Calu3 (cell line): ENCODE results near the gene SPATS2. TPM values are rescaled to one million over a fixed set of nuclear protein-coding genes. Genes with fewer than 3 reads are reported as not detected.

Source experiments
- BruUV-seq: library from RNA; stranded (reverse); fragments of 400-500 nt; replicated peaks from 2 replicates; lab custom pipeline; 2021; lab: Mats Ljungman, UMichigan
- CTCF ChIA-PET: fragments of 300-600 bp; sonication (Branson Sonifier 250); formaldehyde crosslinking; loops from one replicate; lab custom pipeline; 2022; ENCODE audit warnings: antibody characterized with exemption; lab: Charles Lee
- DNase-seq: peaks from one replicate; pipeline ENCODE4 v3.0.0; 2022
- H3K27ac Mint-ChIP-seq: one replicate; pipeline ENCODE4 v1.8.0; 2022; ENCODE audit warnings: mixed read lengths; ENCODE audit not compliant: unreplicated experiment
- H3K27me3 Mint-ChIP-seq: one replicate; pipeline ENCODE4 v1.8.0; 2022; ENCODE audit warnings: mixed read lengths; ENCODE audit not compliant: unreplicated experiment
- H3K36me3 Mint-ChIP-seq: one replicate; pipeline ENCODE4 v1.8.0; 2022; ENCODE audit warnings: mild to moderate bottlenecking, moderate library complexity, mixed read lengths; ENCODE audit not compliant: insufficient read depth, unreplicated experiment
- H3K4me1 Mint-ChIP-seq: one replicate; pipeline ENCODE4 v1.8.0; 2022; ENCODE audit warnings: mild to moderate bottlenecking, low read depth, mixed read lengths; ENCODE audit not compliant: unreplicated experiment
- H3K4me3 Mint-ChIP-seq: one replicate; pipeline ENCODE4 v1.8.0; 2022; ENCODE audit warnings: mild to moderate bottlenecking, low read depth, moderate library complexity, mixed read lengths; ENCODE audit not compliant: unreplicated experiment
- H3K9me3 Mint-ChIP-seq: one replicate; pipeline ENCODE4 v1.8.0; 2022; ENCODE audit warnings: low read depth, mixed read lengths; ENCODE audit not compliant: unreplicated experiment
- intact Hi-C: fragments of 100-400 bp; cut with micrococcal nuclease; formaldehyde crosslinking; loops from one replicate; pipeline ENCODE4 v1.10.0; 2022; ENCODE audit not compliant: unreplicated experiment
- total RNA-seq: library from RNA; stranded (reverse); gene quantifications from 2 replicates; pipeline ENCODE4 v1.2.3, GENCODE V29; 2022
- TF ChIP-seq, protein P1 (sequence below): fragments of 200-600 bp; IDR thresholded peaks from one replicate; pipeline ENCODE4 v1.8.0; 2022; ENCODE audit warnings: antibody characterized with exemption; ENCODE audit not compliant: unreplicated experiment

The SPATS2 gene
- total RNA-seq, 1 experiment from 2014 or later, result 23.2 TPM

DNA sequence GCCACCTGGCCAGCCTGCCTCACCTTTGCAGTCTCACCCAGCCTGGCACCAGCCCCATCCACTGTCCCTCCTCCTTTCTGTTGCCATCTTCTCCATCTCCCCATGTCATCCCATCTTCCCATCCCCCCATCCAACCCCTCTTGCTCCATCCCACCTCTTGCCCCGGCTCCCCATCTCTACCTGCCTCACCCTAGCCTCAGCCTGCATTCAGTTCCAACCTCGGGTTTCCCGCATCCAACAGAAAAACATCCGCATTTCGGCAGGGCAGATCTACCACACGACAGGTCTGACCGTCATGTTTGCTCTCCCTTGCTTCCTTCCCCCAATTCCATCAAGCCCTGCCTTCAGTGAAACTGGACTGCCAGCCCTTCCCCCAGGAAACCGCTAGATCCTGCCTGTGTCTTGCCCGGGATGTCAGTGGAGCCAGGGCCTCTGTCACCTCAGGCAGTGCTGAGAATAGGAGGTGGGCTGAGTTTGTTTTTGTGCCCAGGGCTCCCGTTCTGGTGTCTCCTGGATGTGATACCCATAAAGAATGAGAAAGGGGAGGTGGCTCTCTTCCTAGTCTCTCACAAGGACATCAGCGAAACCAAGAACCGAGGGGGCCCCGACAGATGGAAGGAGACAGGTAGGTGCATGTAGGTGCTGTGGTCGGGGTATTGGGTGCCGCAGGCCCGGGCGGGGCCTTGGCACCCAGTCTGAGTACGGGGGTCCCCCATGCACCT lies 174.0 kb downstream of the SPATS2 start:
- CTCF ChIA-PET, result interaction anchor here (1.1 kb wide), 1 partner anchor 194 kb away, joined by 3 read pairs; no protein-coding TSS in a partner anchor

DNA sequence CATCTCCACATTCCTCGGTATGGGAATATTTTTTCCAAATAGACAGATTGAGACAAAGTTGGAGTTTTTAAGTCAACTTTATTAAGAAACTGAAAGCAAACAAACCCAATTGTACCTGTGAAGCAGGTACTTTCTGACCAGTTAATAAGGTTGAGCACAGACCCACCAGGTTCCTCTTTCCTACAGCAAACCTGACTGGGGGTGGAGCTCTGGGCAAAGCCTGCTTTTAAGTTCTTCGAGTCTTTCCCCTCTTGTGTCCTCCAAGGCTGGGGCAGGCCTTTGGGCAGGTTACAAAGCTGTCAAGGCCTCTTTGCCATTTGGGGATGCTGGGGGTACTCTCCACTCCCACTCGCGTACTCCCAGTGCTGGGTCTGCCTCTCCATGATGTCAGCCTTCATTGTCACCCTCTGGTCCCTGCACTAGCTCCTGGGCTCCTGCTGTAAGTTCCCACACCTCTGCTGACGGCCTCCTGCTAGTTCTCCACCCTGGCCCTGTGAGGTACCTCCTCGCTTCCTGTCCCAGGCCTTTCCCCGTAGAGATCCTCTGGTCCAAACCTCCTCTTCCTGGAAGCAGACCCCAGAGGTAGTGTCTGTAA lies 174.7 kb downstream of the SPATS2 start:
- TF ChIP-seq, protein P1, sequence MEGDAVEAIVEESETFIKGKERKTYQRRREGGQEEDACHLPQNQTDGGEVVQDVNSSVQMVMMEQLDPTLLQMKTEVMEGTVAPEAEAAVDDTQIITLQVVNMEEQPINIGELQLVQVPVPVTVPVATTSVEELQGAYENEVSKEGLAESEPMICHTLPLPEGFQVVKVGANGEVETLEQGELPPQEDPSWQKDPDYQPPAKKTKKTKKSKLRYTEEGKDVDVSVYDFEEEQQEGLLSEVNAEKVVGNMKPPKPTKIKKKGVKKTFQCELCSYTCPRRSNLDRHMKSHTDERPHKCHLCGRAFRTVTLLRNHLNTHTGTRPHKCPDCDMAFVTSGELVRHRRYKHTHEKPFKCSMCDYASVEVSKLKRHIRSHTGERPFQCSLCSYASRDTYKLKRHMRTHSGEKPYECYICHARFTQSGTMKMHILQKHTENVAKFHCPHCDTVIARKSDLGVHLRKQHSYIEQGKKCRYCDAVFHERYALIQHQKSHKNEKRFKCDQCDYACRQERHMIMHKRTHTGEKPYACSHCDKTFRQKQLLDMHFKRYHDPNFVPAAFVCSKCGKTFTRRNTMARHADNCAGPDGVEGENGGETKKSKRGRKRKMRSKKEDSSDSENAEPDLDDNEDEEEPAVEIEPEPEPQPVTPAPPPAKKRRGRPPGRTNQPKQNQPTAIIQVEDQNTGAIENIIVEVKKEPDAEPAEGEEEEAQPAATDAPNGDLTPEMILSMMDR, result no peak
- Mint-ChIP-seq H3K4me3 (no peak overlapping the region), H3K36me3 (peaks cover 17% of the 10 kb centered on the region), H3K4me1 (peaks cover 8% of the 10 kb centered on the region), H3K27ac (no peak overlapping the region), H3K9me3 (no peaks in the 10 kb centered on the region), H3K27me3 (peaks cover 42% of the 10 kb centered on the region)
- DNase-seq, result no peak
- intact Hi-C loops, result no loop called here
- BruUV-seq, result no TSS peak
- CTCF ChIA-PET, result interaction anchor here (1.1 kb wide), 1 partner anchor 195 kb away, joined by 3 read pairs; no protein-coding TSS in a partner anchor

More for the DNA sequence above, 174.0 kb downstream of the SPATS2 start:
- no peak overlapping the region for H3K4me3 Mint-ChIP-seq
- no peaks in the 10 kb centered on the region for H3K9me3 Mint-ChIP-seq
- peaks cover 46% of the 10 kb centered on the region for H3K27me3 Mint-ChIP-seq
- DNase-seq, result no peak
- no peak overlapping the region for H3K27ac Mint-ChIP-seq
- TF ChIP-seq, protein P1, result no peak
- no TSS peak for BruUV-seq
- intact Hi-C loops, result no loop called here
- H3K4me1 Mint-ChIP-seq, result peaks cover 15% of the 10 kb centered on the region
- peaks cover 17% of the 10 kb centered on the region for H3K36me3 Mint-ChIP-seq

- H3K36me3 Mint-ChIP-seq, result peaks cover 16% of the 10 kb centered on the region
- H3K4me1 Mint-ChIP-seq, result peaks cover 7% of the 10 kb centered on the region
- DNase-seq, result no peak
- intact Hi-C loops, result no loop called here
- H3K27me3 Mint-ChIP-seq, result peaks cover 46% of the 10 kb centered on the region
- no peak overlapping the region for H3K4me3 Mint-ChIP-seq
- CTCF ChIA-PET, result interaction anchor here (1.1 kb wide), 1 partner anchor 195 kb away, joined by 3 read pairs; no protein-coding TSS in a partner anchor
- TF ChIP-seq, protein P1, result no peak
- H3K9me3 Mint-ChIP-seq, result no peaks in the 10 kb centered on the region
- no TSS peak for BruUV-seq
- no peak overlapping the region for H3K27ac Mint-ChIP-seq
Observed at GRCh38 chr12:49542592-49543160, 175.4 kb downstream of the SPATS2 start.

GRCh38 chr12:49543221-49543913 lies 176.1 kb downstream of the SPATS2 start:
- TF ChIP-seq, protein P1, result no peak
- Mint-ChIP-seq H3K9me3 (no peaks in the 10 kb centered on the region), H3K36me3 (peaks cover 9% of the 10 kb centered on the region), H3K4me1 (peaks cover 7% of the 10 kb centered on the region), H3K4me3 (no peak overlapping the region), H3K27ac (no peak overlapping the region), H3K27me3 (peaks cover 53% of the 10 kb centered on the region)
- no TSS peak for BruUV-seq
- no peak for DNase-seq
- CTCF ChIA-PET, result interaction anchor here (0.6 kb wide), 1 partner anchor 246 kb away, joined by 3 read pairs; no protein-coding TSS in a partner anchor
- intact Hi-C loops, result no loop called here
